GM13976 (cell line): ENCODE measurements around the gene CRYBA2.
A peak's percentile ranks its signal among the peaks of the same experiment; 100 is the strongest.

ENCODE experiments used
- DNase-seq: peaks from one replicate; pipeline ENCODE4 v3.0.0; 2012; ENCODE audit warnings: low spot score
- CTCF ChIP-seq: IDR thresholded peaks from 2 replicates; pipeline ENCODE4 v1.5.1; 2012; ENCODE audit warnings: borderline replicate concordance, mild to moderate bottlenecking; ENCODE audit not compliant: insufficient read depth; ENCODE audit errors: extremely low read depth, missing control alignments, control extremely low read depth
- in situ Hi-C: fragments of 300-500 bp; cut with MboI; formaldehyde crosslinking; loops from one replicate; pipeline ENCODE4 v1.12.0; 2022; ENCODE audit warnings: low sequenced_read_pairs, mixed read lengths, inconsistent platforms; ENCODE audit not compliant: unreplicated experiment

Gene CRYBA2

GRCh38 chr2:219035942-219036341, 42.7 kb upstream of the CRYBA2 start:
- DNase-seq = no peak
- in situ Hi-C loops = loop anchor here (25.0 kb wide), 1 partner anchor 276 kb away; the partner anchor contains the start of gene PTPRN
- no peak for TF ChIP-seq CTCF

GRCh38 chr2:219034823-219035222, 41.6 kb upstream of the CRYBA2 start:
- DNase-seq = no peak
- no peak for TF ChIP-seq CTCF
- in situ Hi-C loops = loop anchor here (25.0 kb wide), 1 partner anchor 277 kb away; the partner anchor contains the start of gene PTPRN

GRCh38 chr2:219032051-219032745, 39.0 kb upstream of the CRYBA2 start:
- in situ Hi-C loops = loop anchor here (25.0 kb wide), 1 partner anchor 280 kb away; the partner anchor contains the start of gene PTPRN
- TF ChIP-seq CTCF = no peak
- no peak for DNase-seq

GRCh38 chr2:219031005-219031738, 38.0 kb upstream of the CRYBA2 start:
- TF ChIP-seq CTCF = no peak
- in situ Hi-C loops = loop anchor here (25.0 kb wide), 1 partner anchor 281 kb away; the partner anchor contains the start of gene PTPRN

GRCh38 chr2:219030177-219030940, 37.1 kb upstream of the CRYBA2 start:
- DNase-seq = no peak
- no peak for TF ChIP-seq CTCF
- in situ Hi-C loops = loop anchor here (25.0 kb wide), 1 partner anchor 282 kb away; the partner anchor contains the start of gene PTPRN

More at GRCh38 chr2:219031005-219031738, 38.0 kb upstream of the CRYBA2 start:
- no peak for DNase-seq

- in situ Hi-C loops = loop anchor here (25.0 kb wide), 1 partner anchor 283 kb away; the partner anchor contains the start of gene PTPRN
- DNase-seq = peak; percentile 92
- peak; percentile 90 for TF ChIP-seq CTCF
Measured at GRCh38 chr2:219029829-219030165, 36.6 kb upstream of the CRYBA2 start.
